Measurements from ENCODE around the gene PCBP4. TPM values are rescaled to one million over a fixed set of nuclear protein-coding genes. Genes with fewer than 3 reads are reported as not detected.

The PCBP4 gene
- total and polyA plus RNA-seq, 2 donors (not counting 1 experiment from before 2014, with no cell fraction given) = 15.3 to 25.6 TPM

- no peak overlapping the region for H3K4me3 ChIP-seq (ENCODE audit: control extremely low read depth in 1 of 5, extremely low read depth in 1 of 5, insufficient read depth in 1 of 5, low read depth in 2 of 5, low read length in 4 of 5)
- H3K4me2 ChIP-seq (replicated peaks; ENCODE audit: low read depth, low read length, poor library complexity, severe bottlenecking) = no peak overlapping the region
- ChIA-PET POLR2A (no interaction called here), CTCF (interaction anchor here (1.8 kb wide), 1 partner anchor 137 kb away, joined by 7 read pairs; no protein-coding TSS in a partner anchor)
- no peak for ATAC-seq (ENCODE audit: low read depth)
- Mint-ChIP-seq H3K27ac (no peak overlapping the region), H3K4me3 (no peak overlapping the region), H3K27me3 (no peaks in the 10 kb centered on the region), H3K9me3 (ENCODE audit: insufficient read depth) (no peaks in the 10 kb centered on the region), H3K4me1 (peaks cover 5% of the 10 kb centered on the region)
- DNase-seq = no peak
- H3K9me3 ChIP-seq (ENCODE audit: control extremely low read depth in 1 of 3, control insufficient read depth in 2 of 3, insufficient read depth in 1 of 3, low read length in 2 of 3) = no peaks in the 10 kb centered on the region
- no peak for TF ChIP-seq EZH2 (IDR thresholded peaks at IDR 0.05; ENCODE audit: borderline replicate concordance, insufficient read depth, low read depth, low read length, poor library complexity, severe bottlenecking)
- no peak for TF ChIP-seq CTCF (IDR thresholded peaks at IDR 0.05)
- H4K20me1 ChIP-seq (ENCODE audit: control insufficient read depth, insufficient read depth, low read length, poor library complexity, severe bottlenecking) = no peaks in the 10 kb centered on the region
- no peak overlapping the region for H3K9ac ChIP-seq (ENCODE audit: low read length)
- no peaks in the 10 kb centered on the region for H3K27me3 ChIP-seq (replicated peaks in 1 of 4; ENCODE audit: control extremely low read depth in 1 of 4, control insufficient read depth in 3 of 4, insufficient read depth in 4 of 4, low read length in 3 of 4)
- intact Hi-C loops (cut with micrococcal nuclease) = no loop called here
- H3K79me2 ChIP-seq (ENCODE audit: control insufficient read depth, insufficient read depth, low read length) = no peaks in the 10 kb centered on the region
- 62% methylated on average over 7 of the region's 8 CpGs for WGBS (ENCODE audit: insufficient coverage)
- peaks cover 6 to 12% of the 10 kb centered on the region in 2 donors for H3K4me1 ChIP-seq (ENCODE audit: control insufficient read depth in 2 of 2, insufficient read depth in 2 of 2, low read length in 2 of 2)
- H2AFZ ChIP-seq (ENCODE audit: insufficient read depth, low read depth, low read length, poor library complexity, severe bottlenecking) = no peak overlapping the region
- H3K27ac ChIP-seq (ENCODE audit: low read length in 2 of 2) = no peak overlapping the region
- H3K36me3 ChIP-seq (replicated peaks in 1 of 2; ENCODE audit: control extremely low read depth in 1 of 2, control insufficient read depth in 1 of 2, extremely low read depth in 1 of 2, insufficient read depth in 2 of 2, low read length in 1 of 2) = no peaks in the 10 kb centered on the region
Measured at GRCh38 chr3:52006017-52006819, 39.0 kb upstream of the PCBP4 start.

GRCh38 chr3:52005571-52005986 lies 38.3 kb upstream of the PCBP4 start:
- H3K79me2 ChIP-seq (ENCODE audit: control insufficient read depth, insufficient read depth, low read length) = no peaks in the 10 kb centered on the region
- no peak overlapping the region for H2AFZ ChIP-seq (ENCODE audit: insufficient read depth, low read depth, low read length, poor library complexity, severe bottlenecking)
- H3K36me3 ChIP-seq (replicated peaks in 1 of 2; ENCODE audit: control extremely low read depth in 1 of 2, control insufficient read depth in 1 of 2, extremely low read depth in 1 of 2, insufficient read depth in 2 of 2, low read length in 1 of 2) = no peaks in the 10 kb centered on the region
- peaks cover 6 to 13% of the 10 kb centered on the region in 2 donors for H3K4me1 ChIP-seq (ENCODE audit: control insufficient read depth in 2 of 2, insufficient read depth in 2 of 2, low read length in 2 of 2)
- no peaks in the 10 kb centered on the region for H3K27me3 ChIP-seq (replicated peaks in 1 of 4; ENCODE audit: control extremely low read depth in 1 of 4, control insufficient read depth in 3 of 4, insufficient read depth in 4 of 4, low read length in 3 of 4)
- POLR2A ChIA-PET = no interaction called here
- intact Hi-C loops (cut with micrococcal nuclease) = no loop called here
- Mint-ChIP-seq H3K27ac (no peak overlapping the region), H3K27me3 (no peaks in the 10 kb centered on the region), H3K9me3 (ENCODE audit: insufficient read depth) (no peaks in the 10 kb centered on the region), H3K4me1 (peaks cover 5% of the 10 kb centered on the region), H3K4me3 (no peak overlapping the region)
- H3K9ac ChIP-seq (ENCODE audit: low read length) = no peak overlapping the region
- WGBS (ENCODE audit: insufficient coverage) = 46% methylated on average over 15 of the region's 15 CpGs
- CTCF ChIA-PET = no interaction called here
- ATAC-seq (ENCODE audit: low read depth) (no peak), DNase-seq (no peak)
- no peak overlapping the region for H3K27ac ChIP-seq (ENCODE audit: low read length in 2 of 2)
- H4K20me1 ChIP-seq (ENCODE audit: control insufficient read depth, insufficient read depth, low read length, poor library complexity, severe bottlenecking) = no peaks in the 10 kb centered on the region
- H3K4me2 ChIP-seq (replicated peaks; ENCODE audit: low read depth, low read length, poor library complexity, severe bottlenecking) = no peak overlapping the region
- no peaks in the 10 kb centered on the region for H3K9me3 ChIP-seq (ENCODE audit: control extremely low read depth in 1 of 3, control insufficient read depth in 2 of 3, insufficient read depth in 1 of 3, low read length in 2 of 3)
- H3K4me3 ChIP-seq (ENCODE audit: control extremely low read depth in 1 of 5, extremely low read depth in 1 of 5, insufficient read depth in 1 of 5, low read depth in 2 of 5, low read length in 4 of 5) = no peak overlapping the region
- TF ChIP-seq EZH2 (IDR thresholded peaks at IDR 0.05; ENCODE audit: borderline replicate concordance, insufficient read depth, low read depth, low read length, poor library complexity, severe bottlenecking) = no peak

Measured in B cell (primary cell).